ENCODE data around the gene HTD2. TPM values are rescaled to one million over a fixed set of nuclear protein-coding genes. Genes with fewer than 3 reads are reported as not detected.

The HTD2 gene
- total RNA-seq, 1 experiment from 2014 or later, result 8.2 TPM

DNA sequence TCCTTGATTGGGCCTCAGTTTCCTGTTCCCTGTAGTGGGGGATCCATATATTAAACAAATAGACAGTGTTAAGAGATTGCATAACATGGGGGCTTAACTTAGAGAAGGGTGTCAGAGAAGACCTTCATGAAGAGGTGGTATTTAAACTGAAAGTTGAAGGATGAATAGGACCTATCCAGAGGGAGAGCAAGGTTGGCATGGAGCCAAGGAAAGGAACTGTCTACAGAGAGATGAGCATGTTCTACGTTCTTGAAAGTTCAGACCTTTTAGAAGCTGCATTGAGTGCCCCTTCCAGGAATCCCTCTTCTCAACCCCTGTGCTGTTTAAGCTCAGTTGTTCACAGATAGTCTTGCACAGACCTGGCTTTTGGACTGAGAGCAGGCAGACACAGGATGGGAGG, 2.4 kb downstream of the HTD2 start:
- H3K4me1 Mint-ChIP-seq (ENCODE audit: low read depth, unreplicated experiment), result peaks cover 7% of the 10 kb centered on the region
- DNase-seq, result no peak
- H3K4me3 Mint-ChIP-seq (ENCODE audit: unreplicated experiment), result peak overlapping the region; percentile 5
- H3K36me3 Mint-ChIP-seq (ENCODE audit: insufficient read depth, unreplicated experiment), result peaks cover 67% of the 10 kb centered on the region
- H3K9me3 Mint-ChIP-seq (ENCODE audit: unreplicated experiment), result no peaks in the 10 kb centered on the region
- Histone ChIP-seq H3K4me3 (ENCODE audit: low read depth, low read length) (no peak overlapping the region), H3K9me3 (no peaks in the 10 kb centered on the region), H3K27me3 (replicated peaks; ENCODE audit: control insufficient read depth, insufficient read depth, low read length) (no peaks in the 10 kb centered on the region), H3K4me1 (0 out of 2 replicates have a peak, but pooled peaks cover 10% of the 10 kb centered on the region), H3K36me3 (ENCODE audit: control insufficient read depth, insufficient read depth, low read length) (peaks cover 2% of the 10 kb centered on the region)
- intact Hi-C loops (cut with micrococcal nuclease; ENCODE audit: unreplicated experiment), result no loop called here
- POLR2A ChIA-PET, result no interaction called here
- CTCF ChIA-PET, result interaction anchor here (0.7 to 2.0 kb wide), 4 partner anchors 17 to 300 kb away, joined by 3 to 5 read pairs (median 4); no protein-coding TSS in a partner anchor
- no peaks in the 10 kb centered on the region for H3K27me3 Mint-ChIP-seq (ENCODE audit: insufficient read depth, unreplicated experiment)
- no peak overlapping the region for H3K27ac Mint-ChIP-seq (ENCODE audit: unreplicated experiment)
- BruUV-seq (replicated peaks), result no TSS peak
- TF ChIP-seq, protein P1, sequence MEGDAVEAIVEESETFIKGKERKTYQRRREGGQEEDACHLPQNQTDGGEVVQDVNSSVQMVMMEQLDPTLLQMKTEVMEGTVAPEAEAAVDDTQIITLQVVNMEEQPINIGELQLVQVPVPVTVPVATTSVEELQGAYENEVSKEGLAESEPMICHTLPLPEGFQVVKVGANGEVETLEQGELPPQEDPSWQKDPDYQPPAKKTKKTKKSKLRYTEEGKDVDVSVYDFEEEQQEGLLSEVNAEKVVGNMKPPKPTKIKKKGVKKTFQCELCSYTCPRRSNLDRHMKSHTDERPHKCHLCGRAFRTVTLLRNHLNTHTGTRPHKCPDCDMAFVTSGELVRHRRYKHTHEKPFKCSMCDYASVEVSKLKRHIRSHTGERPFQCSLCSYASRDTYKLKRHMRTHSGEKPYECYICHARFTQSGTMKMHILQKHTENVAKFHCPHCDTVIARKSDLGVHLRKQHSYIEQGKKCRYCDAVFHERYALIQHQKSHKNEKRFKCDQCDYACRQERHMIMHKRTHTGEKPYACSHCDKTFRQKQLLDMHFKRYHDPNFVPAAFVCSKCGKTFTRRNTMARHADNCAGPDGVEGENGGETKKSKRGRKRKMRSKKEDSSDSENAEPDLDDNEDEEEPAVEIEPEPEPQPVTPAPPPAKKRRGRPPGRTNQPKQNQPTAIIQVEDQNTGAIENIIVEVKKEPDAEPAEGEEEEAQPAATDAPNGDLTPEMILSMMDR (IDR thresholded peaks at IDR 0.05; ENCODE audit: insufficient read depth in 1 of 2, low read depth in 1 of 2, low read length in 1 of 2, severe bottlenecking in 1 of 2, unreplicated experiment in 1 of 2), result no peak

DNA sequence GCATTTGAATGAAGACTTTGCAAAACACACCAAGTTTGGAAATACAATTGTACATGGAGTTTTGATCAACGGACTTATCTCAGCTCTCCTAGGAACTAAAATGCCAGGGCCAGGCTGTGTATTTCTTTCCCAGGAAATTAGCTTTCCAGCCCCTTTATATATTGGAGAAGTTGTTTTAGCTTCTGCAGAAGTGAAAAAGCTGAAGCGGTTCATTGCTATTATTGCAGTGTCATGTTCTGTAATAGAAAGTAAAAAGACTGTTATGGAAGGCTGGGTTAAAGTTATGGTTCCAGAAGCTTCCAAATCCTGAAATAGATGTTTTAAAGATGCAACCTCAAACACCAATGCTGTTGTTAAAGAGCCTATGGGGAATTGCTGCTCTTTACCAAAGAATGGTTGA, 11.5 kb downstream of the HTD2 start:
- Histone ChIP-seq H3K9me3 (no peaks in the 10 kb centered on the region), H3K4me1 (no peaks in the 10 kb centered on the region), H3K4me3 (ENCODE audit: low read depth, low read length) (no peak overlapping the region), H3K27me3 (replicated peaks; ENCODE audit: control insufficient read depth, insufficient read depth, low read length) (no peaks in the 10 kb centered on the region), H3K36me3 (ENCODE audit: control insufficient read depth, insufficient read depth, low read length) (peaks cover 4% of the 10 kb centered on the region; the same call in 1 of the 2 replicates)
- no peaks in the 10 kb centered on the region for H3K9me3 Mint-ChIP-seq (ENCODE audit: unreplicated experiment)
- H3K36me3 Mint-ChIP-seq (ENCODE audit: insufficient read depth, unreplicated experiment), result peaks cover 84% of the 10 kb centered on the region
- H3K27ac Mint-ChIP-seq (ENCODE audit: unreplicated experiment), result no peak overlapping the region
- DNase-seq, result no peak
- intact Hi-C loops (cut with micrococcal nuclease; ENCODE audit: unreplicated experiment), result no loop called here
- TF ChIP-seq, protein P1 (IDR thresholded peaks at IDR 0.05; ENCODE audit: insufficient read depth in 1 of 2, low read depth in 1 of 2, low read length in 1 of 2, severe bottlenecking in 1 of 2, unreplicated experiment in 1 of 2), result no peak
- no peaks in the 10 kb centered on the region for H3K4me1 Mint-ChIP-seq (ENCODE audit: low read depth, unreplicated experiment)
- CTCF ChIA-PET, result interaction anchor here (0.6 to 1.3 kb wide), 2 partner anchors 11 to 1090 kb away, joined by 3 read pairs; partner anchors contain the start of genes HTD2 and RPP14
- no peak overlapping the region for H3K4me3 Mint-ChIP-seq (ENCODE audit: unreplicated experiment)
- H3K27me3 Mint-ChIP-seq (ENCODE audit: insufficient read depth, unreplicated experiment), result no peaks in the 10 kb centered on the region
- BruUV-seq (replicated peaks), result TSS peak; percentile 21
- POLR2A ChIA-PET, result interaction anchor here (0.5 kb wide), 1 partner anchor 99 kb away, joined by 4 read pairs; no protein-coding TSS in a partner anchor

DNA sequence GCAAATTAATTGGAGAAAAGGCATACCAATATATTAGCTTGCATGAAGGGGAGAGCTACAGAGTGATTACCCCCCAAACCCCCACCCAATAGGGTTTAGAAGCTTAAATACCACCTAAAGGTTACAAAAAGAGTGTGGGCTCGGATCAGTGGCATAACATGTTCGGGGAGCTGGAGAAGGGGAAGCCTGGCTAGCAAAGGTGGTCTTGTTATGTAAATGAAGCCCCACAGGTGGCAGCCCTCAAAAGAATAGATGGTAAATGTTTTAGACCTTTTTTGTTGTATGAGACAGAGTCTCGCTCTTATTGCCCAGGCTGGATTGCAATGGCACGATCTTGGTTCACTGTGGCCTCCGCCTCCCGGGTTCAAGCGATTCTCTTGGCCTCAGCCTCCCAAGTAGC, 15.5 kb downstream of the HTD2 start:
- Mint-ChIP-seq H3K4me3 (ENCODE audit: unreplicated experiment) (no peak overlapping the region), H3K27me3 (ENCODE audit: insufficient read depth, unreplicated experiment) (no peaks in the 10 kb centered on the region), H3K36me3 (ENCODE audit: insufficient read depth, unreplicated experiment) (peaks cover 46% of the 10 kb centered on the region), H3K27ac (ENCODE audit: unreplicated experiment) (no peak overlapping the region), H3K9me3 (ENCODE audit: unreplicated experiment) (no peaks in the 10 kb centered on the region), H3K4me1 (ENCODE audit: low read depth, unreplicated experiment) (peaks cover 6% of the 10 kb centered on the region)
- ChIA-PET CTCF (no interaction called here), POLR2A (no interaction called here)
- Histone ChIP-seq H3K4me3 (ENCODE audit: low read depth, low read length) (no peak overlapping the region), H3K9me3 (no peaks in the 10 kb centered on the region), H3K4me1 (peaks cover 17% of the 10 kb centered on the region), H3K36me3 (ENCODE audit: control insufficient read depth, insufficient read depth, low read length) (no peaks in the 10 kb centered on the region; the same call in 1 of the 2 replicates), H3K27me3 (replicated peaks; ENCODE audit: control insufficient read depth, insufficient read depth, low read length) (no peaks in the 10 kb centered on the region)
- no TSS peak for BruUV-seq (replicated peaks)
- TF ChIP-seq, protein P1 (IDR thresholded peaks at IDR 0.05; ENCODE audit: insufficient read depth in 1 of 2, low read depth in 1 of 2, low read length in 1 of 2, severe bottlenecking in 1 of 2, unreplicated experiment in 1 of 2), result no peak
- intact Hi-C loops (cut with micrococcal nuclease; ENCODE audit: unreplicated experiment), result loop anchor here (1.0 to 10.0 kb wide), 2 partner anchors 93 to 313 kb away; no protein-coding TSS in a partner anchor
- DNase-seq, result no peak
